ENCODE data around the gene MUC12.
"Not testable (repeated sequence)": the region's sequence is repeated elsewhere in the genome, so short reads cannot be mapped to it uniquely, and the experiment has no call there.

MUC12 gene

DNA sequence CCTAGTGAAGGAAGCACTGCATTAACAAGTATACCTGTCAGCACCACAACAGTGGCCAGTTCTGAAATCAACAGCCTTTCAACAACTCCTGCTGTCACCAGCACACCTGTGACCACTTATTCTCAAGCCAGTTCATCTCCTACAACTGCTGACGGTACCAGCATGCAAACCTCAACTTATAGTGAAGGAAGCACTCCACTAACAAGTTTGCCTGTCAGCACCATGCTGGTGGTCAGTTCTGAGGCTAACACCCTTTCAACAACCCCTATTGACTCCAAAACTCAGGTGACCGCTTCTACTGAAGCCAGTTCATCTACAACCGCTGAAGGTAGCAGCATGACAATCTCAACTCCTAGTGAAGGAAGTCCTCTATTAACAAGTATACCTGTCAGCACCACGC, 66.6 kb downstream of the MUC12 start:
- Histone ChIP-seq H3K36me3 (ENCODE audit: control insufficient read depth, insufficient read depth, low read length) (no peaks in the 10 kb centered on the region), H3K27ac (no peak overlapping the region), H2AFZ (no peak overlapping the region), H3K4me2 (ENCODE audit: low read length) (no peak overlapping the region), H3K9ac (no peak overlapping the region), H3K9me3 (ENCODE audit: control insufficient read depth, low read length) (no peaks in the 10 kb centered on the region), H3K4me3 (ENCODE audit: low read depth, low read length) (no peak overlapping the region), H3K79me2 (no peaks in the 10 kb centered on the region), H3K27me3 (ENCODE audit: control insufficient read depth, insufficient read depth, low read length) (no peaks in the 10 kb centered on the region), H3K4me1 (no peaks in the 10 kb centered on the region)
- TF ChIP-seq, protein P1, sequence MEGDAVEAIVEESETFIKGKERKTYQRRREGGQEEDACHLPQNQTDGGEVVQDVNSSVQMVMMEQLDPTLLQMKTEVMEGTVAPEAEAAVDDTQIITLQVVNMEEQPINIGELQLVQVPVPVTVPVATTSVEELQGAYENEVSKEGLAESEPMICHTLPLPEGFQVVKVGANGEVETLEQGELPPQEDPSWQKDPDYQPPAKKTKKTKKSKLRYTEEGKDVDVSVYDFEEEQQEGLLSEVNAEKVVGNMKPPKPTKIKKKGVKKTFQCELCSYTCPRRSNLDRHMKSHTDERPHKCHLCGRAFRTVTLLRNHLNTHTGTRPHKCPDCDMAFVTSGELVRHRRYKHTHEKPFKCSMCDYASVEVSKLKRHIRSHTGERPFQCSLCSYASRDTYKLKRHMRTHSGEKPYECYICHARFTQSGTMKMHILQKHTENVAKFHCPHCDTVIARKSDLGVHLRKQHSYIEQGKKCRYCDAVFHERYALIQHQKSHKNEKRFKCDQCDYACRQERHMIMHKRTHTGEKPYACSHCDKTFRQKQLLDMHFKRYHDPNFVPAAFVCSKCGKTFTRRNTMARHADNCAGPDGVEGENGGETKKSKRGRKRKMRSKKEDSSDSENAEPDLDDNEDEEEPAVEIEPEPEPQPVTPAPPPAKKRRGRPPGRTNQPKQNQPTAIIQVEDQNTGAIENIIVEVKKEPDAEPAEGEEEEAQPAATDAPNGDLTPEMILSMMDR (IDR thresholded peaks at IDR 0.05): no peak

DNA sequence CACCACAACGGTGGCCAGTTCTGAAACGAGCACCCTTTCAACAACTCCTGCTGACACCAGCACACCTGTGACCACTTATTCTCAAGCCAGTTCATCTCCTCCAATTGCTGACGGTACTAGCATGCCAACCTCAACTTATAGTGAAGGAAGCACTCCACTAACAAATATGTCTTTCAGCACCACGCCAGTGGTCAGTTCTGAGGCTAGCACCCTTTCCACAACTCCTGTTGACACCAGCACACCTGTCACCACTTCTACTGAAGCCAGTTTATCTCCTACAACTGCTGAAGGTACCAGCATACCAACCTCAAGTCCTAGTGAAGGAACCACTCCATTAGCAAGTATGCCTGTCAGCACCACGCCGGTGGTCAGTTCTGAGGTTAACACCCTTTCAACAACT, 71.9 kb downstream of the MUC12 start:
- H3K27ac ChIP-seq; H3K9me3 ChIP-seq (ENCODE audit: control insufficient read depth, low read length); H3K9ac ChIP-seq; H3K27me3 ChIP-seq (ENCODE audit: control insufficient read depth, insufficient read depth, low read length); H2AFZ ChIP-seq; H3K79me2 ChIP-seq; H3K4me2 ChIP-seq (ENCODE audit: low read length); H3K36me3 ChIP-seq (ENCODE audit: control insufficient read depth, insufficient read depth, low read length); H3K4me1 ChIP-seq; H3K4me3 ChIP-seq (ENCODE audit: low read depth, low read length): not testable (repeated sequence)

DNA sequence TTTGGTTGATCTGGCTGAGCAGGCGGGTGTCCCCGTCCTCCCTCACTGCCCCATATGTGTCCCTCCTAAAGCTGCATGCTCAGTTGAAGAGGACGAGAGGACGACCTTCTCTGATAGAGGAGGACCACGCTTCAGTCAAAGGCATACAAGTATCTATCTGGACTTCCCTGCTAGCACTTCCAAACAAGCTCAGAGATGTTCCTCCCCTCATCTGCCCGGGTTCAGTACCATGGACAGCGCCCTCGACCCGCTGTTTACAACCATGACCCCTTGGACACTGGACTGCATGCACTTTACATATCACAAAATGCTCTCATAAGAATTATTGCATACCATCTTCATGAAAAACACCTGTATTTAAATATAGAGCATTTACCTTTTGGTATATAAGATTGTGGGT, 89.0 kb downstream of the MUC12 start:
- Histone ChIP-seq H2AFZ (no peak overlapping the region), H3K36me3 (ENCODE audit: control insufficient read depth, insufficient read depth, low read length) (no peaks in the 10 kb centered on the region), H3K9ac (no peak overlapping the region), H3K4me2 (ENCODE audit: low read length) (no peak overlapping the region), H3K4me3 (ENCODE audit: low read depth, low read length) (no peak overlapping the region), H3K9me3 (ENCODE audit: control insufficient read depth, low read length) (no peaks in the 10 kb centered on the region), H3K27ac (no peak overlapping the region), H3K4me1 (no peaks in the 10 kb centered on the region), H3K27me3 (ENCODE audit: control insufficient read depth, insufficient read depth, low read length) (no peaks in the 10 kb centered on the region), H3K79me2 (no peaks in the 10 kb centered on the region)
- TF ChIP-seq, protein P1 (IDR thresholded peaks at IDR 0.05): no peak

DNA sequence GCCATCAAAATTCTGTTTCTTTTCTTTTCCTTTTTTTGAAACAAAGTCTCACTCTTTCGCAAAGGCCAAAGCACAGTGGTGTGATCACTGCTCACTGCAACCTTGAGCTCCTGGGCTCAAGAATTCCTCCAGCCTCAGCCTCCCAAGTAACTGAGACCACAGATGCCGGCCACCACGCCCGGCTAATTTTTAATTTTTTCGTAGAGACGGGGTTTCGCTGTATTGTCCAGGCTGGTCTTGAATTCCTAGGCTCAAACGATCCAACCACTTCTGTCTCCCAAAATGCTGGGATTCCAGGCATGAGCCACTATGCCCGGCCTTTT, 90.2 kb downstream of the MUC12 start:
- Histone ChIP-seq H3K36me3 (ENCODE audit: control insufficient read depth, insufficient read depth, low read length) (no peaks in the 10 kb centered on the region), H3K27ac (no peak overlapping the region), H3K4me2 (ENCODE audit: low read length) (no peak overlapping the region), H3K4me1 (no peaks in the 10 kb centered on the region), H3K9ac (no peak overlapping the region), H3K79me2 (no peaks in the 10 kb centered on the region), H2AFZ (no peak overlapping the region), H3K4me3 (ENCODE audit: low read depth, low read length) (no peak overlapping the region), H3K9me3 (ENCODE audit: control insufficient read depth, low read length) (no peaks in the 10 kb centered on the region), H3K27me3 (ENCODE audit: control insufficient read depth, insufficient read depth, low read length) (no peaks in the 10 kb centered on the region)
- TF ChIP-seq, protein P1 (IDR thresholded peaks at IDR 0.05): no peak

DNA sequence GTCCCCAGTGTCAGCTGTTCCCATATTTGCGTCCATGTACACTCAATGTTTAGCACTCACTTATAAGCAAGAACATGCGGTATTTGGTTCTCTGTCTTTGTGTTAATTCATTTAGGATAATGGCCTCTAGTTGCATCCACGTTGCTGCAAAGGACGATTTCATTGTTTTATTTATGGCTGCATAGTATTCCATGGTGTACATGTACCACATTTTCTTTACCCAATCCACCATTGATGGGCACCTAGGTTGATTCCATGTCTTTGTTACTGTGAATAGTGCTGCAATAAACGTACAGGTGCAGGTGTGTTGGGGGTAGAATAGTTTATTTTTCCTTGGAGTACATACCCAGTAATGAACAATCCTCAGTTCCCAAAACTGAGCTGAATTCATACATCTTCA, 91.6 kb downstream of the MUC12 start:
- Histone ChIP-seq H3K27me3 (ENCODE audit: control insufficient read depth, insufficient read depth, low read length) (no peaks in the 10 kb centered on the region), H3K36me3 (ENCODE audit: control insufficient read depth, insufficient read depth, low read length) (no peaks in the 10 kb centered on the region), H3K9ac (no peak overlapping the region), H3K27ac (no peak overlapping the region), H3K4me1 (no peaks in the 10 kb centered on the region), H3K4me2 (ENCODE audit: low read length) (no peak overlapping the region), H3K79me2 (no peaks in the 10 kb centered on the region), H3K9me3 (ENCODE audit: control insufficient read depth, low read length) (no peaks in the 10 kb centered on the region), H2AFZ (no peak overlapping the region), H3K4me3 (ENCODE audit: low read depth, low read length) (no peak overlapping the region)
- TF ChIP-seq, protein P1 (IDR thresholded peaks at IDR 0.05): no peak

DNA sequence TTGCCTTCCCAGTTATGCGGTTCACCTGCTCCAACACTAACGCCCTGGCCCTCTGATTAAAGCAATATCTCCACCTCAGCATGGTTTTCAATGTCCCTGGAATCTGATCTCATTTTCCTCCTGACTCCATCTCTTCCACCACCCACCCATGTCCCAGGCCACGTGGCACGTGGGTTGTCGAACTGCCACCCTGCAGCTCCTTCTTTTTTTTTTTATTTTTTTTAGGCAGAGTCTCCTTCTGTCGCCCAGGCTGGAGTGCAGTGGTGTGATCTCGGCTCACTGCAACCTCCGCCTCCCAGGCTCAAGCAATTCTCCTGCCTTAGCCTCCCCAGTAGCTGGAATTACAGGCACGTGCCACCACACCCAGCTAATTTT, 94.8 kb downstream of the MUC12 start:
- not testable (repeated sequence) for H2AFZ ChIP-seq; H3K27ac ChIP-seq; H3K4me2 ChIP-seq (ENCODE audit: low read length); H3K4me1 ChIP-seq; H3K9me3 ChIP-seq (ENCODE audit: control insufficient read depth, low read length); H3K27me3 ChIP-seq (ENCODE audit: control insufficient read depth, insufficient read depth, low read length); H3K4me3 ChIP-seq (ENCODE audit: low read depth, low read length); H3K36me3 ChIP-seq (ENCODE audit: control insufficient read depth, insufficient read depth, low read length); H3K9ac ChIP-seq; H3K79me2 ChIP-seq

DNA sequence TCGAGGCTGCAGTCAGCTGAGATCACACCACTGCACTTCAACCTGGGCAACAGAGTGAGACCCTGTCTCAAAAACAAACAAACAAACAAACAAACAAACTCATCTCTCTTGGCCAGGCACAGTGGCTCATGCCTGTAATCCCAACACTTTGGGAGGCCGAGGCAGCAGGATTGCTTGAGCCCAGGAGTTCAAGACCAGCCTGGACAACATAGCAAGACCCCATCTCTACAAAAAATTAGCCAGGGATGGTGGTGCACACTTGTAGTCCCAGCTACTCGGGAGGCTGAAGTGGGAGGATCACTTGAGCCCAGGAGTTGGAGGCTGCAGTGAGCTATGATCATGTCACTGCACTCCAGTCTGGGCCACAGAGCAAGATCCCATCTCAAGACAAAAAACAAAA, 95.8 kb downstream of the MUC12 start:
- not testable (repeated sequence) for H2AFZ ChIP-seq; H3K79me2 ChIP-seq; H3K9me3 ChIP-seq (ENCODE audit: control insufficient read depth, low read length); H3K9ac ChIP-seq; H3K4me2 ChIP-seq (ENCODE audit: low read length); H3K27ac ChIP-seq; H3K4me3 ChIP-seq (ENCODE audit: low read depth, low read length); H3K36me3 ChIP-seq (ENCODE audit: control insufficient read depth, insufficient read depth, low read length); H3K27me3 ChIP-seq (ENCODE audit: control insufficient read depth, insufficient read depth, low read length); H3K4me1 ChIP-seq

Measured in parathyroid adenoma (tissue), 2 donors.